ENCODE data around the gene SGCA. TPM values are rescaled to one million over a fixed set of nuclear protein-coding genes. Genes with fewer than 3 reads are reported as not detected.

Gene SGCA
- total RNA-seq, 1 experiment from 2014 or later: not detected

DNA sequence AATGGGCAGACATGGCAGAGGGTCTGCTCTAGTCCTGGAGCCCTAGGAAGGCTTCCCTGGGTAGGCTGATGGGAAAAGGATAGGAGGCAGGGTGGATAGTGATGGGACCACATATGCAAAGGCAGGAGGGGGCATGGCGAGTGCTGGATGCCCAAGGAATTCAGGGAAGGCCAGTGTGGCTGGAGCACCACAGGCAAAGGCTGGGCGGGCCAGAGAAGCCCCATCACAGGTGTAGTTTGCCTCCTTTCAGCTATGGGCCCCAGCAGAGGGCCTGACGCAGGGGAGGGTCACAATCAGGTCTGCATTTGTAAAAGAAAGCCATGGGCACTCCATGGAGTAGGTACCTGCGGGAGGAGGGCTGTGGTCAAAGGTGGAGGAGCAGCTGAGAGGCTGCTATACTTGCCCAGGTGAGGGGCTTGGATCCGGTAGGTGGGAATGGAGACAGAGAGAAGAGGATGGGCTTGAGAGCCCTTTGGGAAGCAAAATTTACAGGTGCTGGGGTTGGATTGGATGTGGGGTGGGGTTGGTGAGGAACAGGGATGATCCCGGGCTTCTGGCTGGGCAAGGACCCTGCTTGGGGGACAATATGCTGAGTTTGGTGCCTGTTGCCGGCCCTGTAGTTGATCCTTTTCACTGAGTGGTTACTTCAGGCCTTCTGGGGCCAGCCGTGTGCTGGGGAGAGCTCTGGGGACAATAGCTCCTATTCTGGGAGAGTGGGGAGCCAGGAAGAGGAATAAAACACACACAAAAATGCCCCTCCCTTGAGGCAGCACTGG lies 42.2 kb downstream of the SGCA start:
- intact Hi-C loops (cut with micrococcal nuclease): no loop called here
- POLR2A ChIA-PET (ENCODE audit: unreplicated experiment): interaction anchor here (0.6 kb wide), 1 partner anchor 327 kb away, joined by 4 read pairs; no protein-coding TSS in a partner anchor
- H4K20me1 ChIP-seq (ENCODE audit: low read length): no peaks in the 10 kb centered on the region
- no peak overlapping the region for H2AFZ ChIP-seq (ENCODE audit: low read length)
- H3K79me2 ChIP-seq (ENCODE audit: low read length): no peaks in the 10 kb centered on the region
- H3F3A ChIP-seq (ENCODE audit: low read length, unreplicated experiment): no peaks in the 10 kb centered on the region
- H3K27ac ChIP-seq (ENCODE audit: low read length): no peak overlapping the region
- H3K36me3 ChIP-seq (ENCODE audit: low read depth, low read length): no peaks in the 10 kb centered on the region
- no peak for ATAC-seq
- H3K9ac ChIP-seq (ENCODE audit: low read length): no peak overlapping the region
- peaks cover 16% of the 10 kb centered on the region for H3K4me1 ChIP-seq (ENCODE audit: insufficient read depth, low read length)
- H3K9me2 ChIP-seq (replicated peaks; ENCODE audit: low read length): no peaks in the 10 kb centered on the region
- no peak for DNase-seq
- CTCF ChIA-PET: interaction anchor here (0.6 kb wide), 1 partner anchor 8 kb away, joined by 3 read pairs; no protein-coding TSS in a partner anchor
- BruUV-seq (replicated peaks): no TSS peak
- no peaks in the 10 kb centered on the region for H3K9me3 ChIP-seq (ENCODE audit: low read length)
- no peak overlapping the region for H3K4me3 ChIP-seq (ENCODE audit: low read length)
- no peak overlapping the region for H3K4me2 ChIP-seq (ENCODE audit: low read length)
- H3K27me3 ChIP-seq (ENCODE audit: low read length): no peaks in the 10 kb centered on the region
- TF ChIP-seq, protein P1, sequence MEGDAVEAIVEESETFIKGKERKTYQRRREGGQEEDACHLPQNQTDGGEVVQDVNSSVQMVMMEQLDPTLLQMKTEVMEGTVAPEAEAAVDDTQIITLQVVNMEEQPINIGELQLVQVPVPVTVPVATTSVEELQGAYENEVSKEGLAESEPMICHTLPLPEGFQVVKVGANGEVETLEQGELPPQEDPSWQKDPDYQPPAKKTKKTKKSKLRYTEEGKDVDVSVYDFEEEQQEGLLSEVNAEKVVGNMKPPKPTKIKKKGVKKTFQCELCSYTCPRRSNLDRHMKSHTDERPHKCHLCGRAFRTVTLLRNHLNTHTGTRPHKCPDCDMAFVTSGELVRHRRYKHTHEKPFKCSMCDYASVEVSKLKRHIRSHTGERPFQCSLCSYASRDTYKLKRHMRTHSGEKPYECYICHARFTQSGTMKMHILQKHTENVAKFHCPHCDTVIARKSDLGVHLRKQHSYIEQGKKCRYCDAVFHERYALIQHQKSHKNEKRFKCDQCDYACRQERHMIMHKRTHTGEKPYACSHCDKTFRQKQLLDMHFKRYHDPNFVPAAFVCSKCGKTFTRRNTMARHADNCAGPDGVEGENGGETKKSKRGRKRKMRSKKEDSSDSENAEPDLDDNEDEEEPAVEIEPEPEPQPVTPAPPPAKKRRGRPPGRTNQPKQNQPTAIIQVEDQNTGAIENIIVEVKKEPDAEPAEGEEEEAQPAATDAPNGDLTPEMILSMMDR (conservative IDR thresholded peaks at IDR 0.05; ENCODE audit: low read depth, low read length): no peak
- TF ChIP-seq EZH2phosphoT487 (IDR thresholded peaks at IDR 0.05; ENCODE audit: borderline replicate concordance, low read length) (no peak), EZH2 (IDR thresholded peaks at IDR 0.05; ENCODE audit: low read length, unreplicated experiment) (no peak)

GRCh38 chr17:50208611-50209061 lies 42.8 kb downstream of the SGCA start:
- Histone ChIP-seq H3K27me3 (ENCODE audit: low read length) (no peaks in the 10 kb centered on the region), H3K79me2 (ENCODE audit: low read length) (no peaks in the 10 kb centered on the region), H3K9me3 (ENCODE audit: low read length) (no peaks in the 10 kb centered on the region), H3K9ac (ENCODE audit: low read length) (no peak overlapping the region), H3K27ac (ENCODE audit: low read length) (no peak overlapping the region), H3K36me3 (ENCODE audit: low read depth, low read length) (no peaks in the 10 kb centered on the region), H3K4me1 (ENCODE audit: insufficient read depth, low read length) (peaks cover 16% of the 10 kb centered on the region), H3K4me3 (ENCODE audit: low read length) (no peak overlapping the region), H3F3A (ENCODE audit: low read length, unreplicated experiment) (no peaks in the 10 kb centered on the region), H3K9me2 (replicated peaks; ENCODE audit: low read length) (no peaks in the 10 kb centered on the region), H3K4me2 (ENCODE audit: low read length) (no peak overlapping the region), H2AFZ (ENCODE audit: low read length) (no peak overlapping the region), H4K20me1 (ENCODE audit: low read length) (no peaks in the 10 kb centered on the region)
- TF ChIP-seq, protein P1 (conservative IDR thresholded peaks at IDR 0.05; ENCODE audit: low read depth, low read length): no peak
- TF ChIP-seq EZH2phosphoT487 (IDR thresholded peaks at IDR 0.05; ENCODE audit: borderline replicate concordance, low read length) (no peak), EZH2 (IDR thresholded peaks at IDR 0.05; ENCODE audit: low read length, unreplicated experiment) (no peak)
- ATAC-seq (no peak), DNase-seq (no peak)
- POLR2A ChIA-PET (ENCODE audit: unreplicated experiment): no interaction called here
- intact Hi-C loops (cut with micrococcal nuclease): no loop called here
- BruUV-seq (replicated peaks): no TSS peak
- CTCF ChIA-PET: no interaction called here

- ChIA-PET POLR2A (ENCODE audit: unreplicated experiment) (no interaction called here), CTCF (no interaction called here)
- BruUV-seq (replicated peaks): no TSS peak
- Histone ChIP-seq H3K4me2 (ENCODE audit: low read length) (no peak overlapping the region), H3K9ac (ENCODE audit: low read length) (no peak overlapping the region), H3K27me3 (ENCODE audit: low read length) (no peaks in the 10 kb centered on the region), H2AFZ (ENCODE audit: low read length) (no peak overlapping the region), H3F3A (ENCODE audit: low read length, unreplicated experiment) (no peaks in the 10 kb centered on the region), H4K20me1 (ENCODE audit: low read length) (no peaks in the 10 kb centered on the region), H3K4me1 (ENCODE audit: insufficient read depth, low read length) (peaks cover 16% of the 10 kb centered on the region), H3K36me3 (ENCODE audit: low read depth, low read length) (no peaks in the 10 kb centered on the region), H3K27ac (ENCODE audit: low read length) (no peak overlapping the region), H3K4me3 (ENCODE audit: low read length) (no peak overlapping the region), H3K9me3 (ENCODE audit: low read length) (no peaks in the 10 kb centered on the region), H3K9me2 (replicated peaks; ENCODE audit: low read length) (no peaks in the 10 kb centered on the region), H3K79me2 (ENCODE audit: low read length) (no peaks in the 10 kb centered on the region)
- DNase-seq (no peak), ATAC-seq (no peak)
- TF ChIP-seq, protein P1 (conservative IDR thresholded peaks at IDR 0.05; ENCODE audit: low read depth, low read length): no peak
- TF ChIP-seq EZH2phosphoT487 (IDR thresholded peaks at IDR 0.05; ENCODE audit: borderline replicate concordance, low read length) (no peak), EZH2 (IDR thresholded peaks at IDR 0.05; ENCODE audit: low read length, unreplicated experiment) (no peak)
- intact Hi-C loops (cut with micrococcal nuclease): no loop called here
These were observed 43.3 kb downstream of the SGCA start for GRCh38 chr17:50209133-50209471.
